GM18505 (cell line): Measurements from ENCODE around the gene SETDB1.

Experiments used
- ATAC-seq: cut with Tn5 transposase; IDR thresholded peaks from one replicate; pipeline ENCODE4 v1.9.1; 2021; ENCODE audit not compliant: unreplicated experiment
- POLR2A ChIP-seq: IDR thresholded peaks from 4 replicates; pipeline ENCODE4 v1.6.1; 2011; ENCODE audit warnings: borderline replicate concordance; ENCODE audit not compliant: insufficient read depth, insufficient read length; ENCODE audit errors: extremely low read depth

Gene SETDB1

DNA sequence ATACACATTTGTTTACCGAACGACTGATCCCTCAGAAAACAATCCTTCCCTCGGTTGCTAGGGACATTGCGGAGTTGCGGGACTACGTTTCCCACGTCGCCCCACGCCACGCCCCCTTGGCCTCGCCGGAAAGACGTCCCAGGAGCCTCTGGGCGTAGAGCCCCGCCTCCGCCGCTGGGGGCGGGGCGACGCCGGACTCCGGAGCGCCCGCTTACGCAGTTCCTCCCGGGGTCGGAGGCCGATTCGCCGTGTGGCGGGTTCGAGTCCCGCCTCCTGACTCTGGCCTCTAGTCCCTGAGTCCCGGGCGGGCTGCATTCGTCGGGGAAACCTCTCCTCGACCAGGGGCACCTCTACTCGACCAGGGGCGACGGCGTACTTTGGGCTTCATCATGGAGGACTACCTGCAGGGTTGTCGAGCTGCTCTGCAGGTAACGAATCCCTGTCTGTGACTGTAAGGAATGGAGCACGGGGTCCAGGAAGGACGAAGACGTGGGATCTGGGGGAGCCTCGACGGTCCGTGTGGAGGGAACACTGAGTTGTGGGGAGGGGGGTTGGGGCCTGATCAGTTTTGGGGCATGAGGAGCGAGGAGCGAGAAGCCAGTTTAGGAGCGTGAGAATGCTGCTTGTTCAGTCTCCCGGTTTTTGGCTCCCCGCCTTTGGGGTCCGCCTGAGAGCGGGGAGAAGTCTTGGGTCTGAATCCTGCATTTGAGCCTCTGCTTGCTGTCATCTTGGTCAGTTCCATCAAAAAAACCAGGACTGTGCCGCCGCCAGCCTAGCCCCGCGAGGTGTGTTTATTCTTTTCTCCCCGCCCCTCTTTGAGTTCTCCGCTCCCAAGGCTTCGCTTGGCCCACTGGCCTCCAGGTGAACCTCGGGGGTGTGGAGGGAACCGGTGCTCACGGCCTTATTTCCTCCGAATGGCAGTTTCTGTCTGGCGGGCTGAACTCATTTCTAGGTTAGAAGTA, 82.4 kb downstream of the SETDB1 start, which contains the start of gene PRUNE1:
TSS of gene PRUNE1 (plus strand) at position 206 of the 962 bp plus-strand sequence. CDS start at position 390, 184 bp downstream.
- ATAC-seq = peak; percentile 78
- TF ChIP-seq POLR2A = peak; percentile 70

DNA sequence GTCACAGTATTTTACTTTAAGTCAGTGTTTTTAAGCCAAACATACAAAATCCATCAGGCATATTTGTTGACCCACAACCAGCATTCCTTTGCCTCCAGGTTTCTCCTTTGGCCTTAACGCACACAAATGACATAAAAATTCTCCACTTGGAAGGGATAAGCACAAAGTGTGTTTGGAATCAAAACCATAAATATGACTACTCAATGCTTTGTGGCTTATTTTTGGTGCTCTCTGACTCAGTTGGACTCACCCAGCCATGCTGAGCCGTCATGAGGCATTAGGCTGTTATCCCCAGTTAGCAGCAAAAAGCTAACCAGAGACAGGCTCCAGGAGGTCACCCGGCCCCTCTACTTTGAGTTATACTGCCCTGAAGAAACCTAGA, 83.0 kb downstream of the SETDB1 start:
- no peak for ATAC-seq

DNA sequence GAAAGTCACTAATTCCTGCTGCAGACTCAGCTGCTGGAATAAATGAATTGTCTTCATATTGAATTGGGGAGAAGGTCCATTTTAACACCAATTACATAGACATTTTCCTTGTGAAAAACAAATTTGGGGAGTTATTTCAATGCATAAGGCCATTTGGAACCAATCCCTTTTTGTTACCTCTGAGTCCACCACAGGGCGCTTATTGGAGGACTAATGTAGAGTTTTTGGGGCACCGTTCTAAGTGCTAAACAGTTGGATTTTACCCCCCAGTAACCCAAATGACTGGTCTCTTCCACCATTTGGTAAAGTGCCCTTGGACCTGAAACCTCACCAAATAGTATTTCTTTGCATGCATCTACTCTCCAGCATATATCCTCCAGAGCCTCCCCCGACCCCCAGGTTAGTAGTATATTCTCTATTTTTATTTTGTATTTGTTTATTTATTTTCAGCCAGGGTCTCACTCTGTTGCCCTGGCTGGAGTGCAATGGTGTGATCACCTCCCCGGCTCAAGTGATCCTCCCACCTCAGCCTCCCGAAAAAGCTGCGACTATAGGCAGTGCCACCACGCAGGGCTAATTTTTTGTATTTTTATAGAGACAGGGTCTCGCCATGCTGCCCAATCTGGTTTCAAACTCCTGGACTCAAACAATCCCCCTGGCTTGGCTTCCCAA, 83.6 kb downstream of the SETDB1 start:
- no peak for TF ChIP-seq POLR2A
- ATAC-seq = no peak

More for the DNA sequence above, 83.0 kb downstream of the SETDB1 start:
- no peak for TF ChIP-seq POLR2A

DNA sequence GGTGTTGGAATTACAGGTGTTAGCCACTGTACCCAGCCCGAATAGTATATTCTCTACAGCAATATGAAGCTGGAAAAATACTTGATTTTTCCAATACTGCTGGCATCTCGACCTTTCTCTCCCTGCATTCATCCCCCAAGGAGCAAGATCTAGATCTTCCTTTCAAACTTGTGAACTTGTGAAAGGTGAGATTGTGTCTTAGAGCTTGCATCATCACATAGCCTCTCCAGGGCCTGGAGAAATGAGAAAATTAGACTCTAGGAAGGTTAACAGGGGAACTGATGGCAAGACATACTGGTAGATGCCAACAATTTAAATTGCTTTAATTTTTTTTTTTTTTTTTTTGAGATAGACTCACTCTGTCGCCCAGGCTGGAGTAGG, 84.2 kb downstream of the SETDB1 start:
- ATAC-seq = no peak
- TF ChIP-seq POLR2A = no peak

DNA sequence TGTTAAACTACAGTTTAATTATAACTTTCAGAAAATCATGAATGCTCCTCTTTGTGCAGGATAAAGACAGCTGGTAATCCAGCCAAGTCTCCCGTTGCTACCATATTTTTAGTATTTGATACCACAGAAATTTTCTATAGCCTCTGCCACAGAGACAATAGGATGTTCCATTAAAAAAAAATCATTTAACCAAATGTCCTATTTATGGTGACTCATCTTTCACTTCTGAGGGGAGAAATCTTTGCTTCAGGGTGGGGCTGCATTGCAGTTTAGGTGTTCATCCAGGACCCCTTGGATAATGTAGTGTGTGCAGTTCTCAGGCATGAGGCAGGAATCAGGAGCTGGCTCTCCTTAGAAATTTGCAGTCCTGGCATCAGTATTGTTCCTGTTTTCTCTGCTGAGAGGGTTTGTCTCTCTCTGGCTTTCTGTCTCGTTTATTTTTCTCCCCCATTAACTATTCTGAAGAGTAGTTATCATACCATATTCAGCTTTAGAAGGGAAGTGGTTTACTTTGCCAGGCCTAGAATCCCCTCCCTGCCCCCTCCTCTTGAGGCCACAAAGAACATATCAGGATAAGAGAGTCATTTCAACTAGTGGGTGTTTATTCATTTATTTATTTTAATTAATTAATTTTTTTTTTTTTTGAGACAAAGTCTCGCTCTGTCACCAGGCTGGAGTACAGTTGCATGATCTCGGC, 85.1 kb downstream of the SETDB1 start:
- no peak for TF ChIP-seq POLR2A
- no peak for ATAC-seq

DNA sequence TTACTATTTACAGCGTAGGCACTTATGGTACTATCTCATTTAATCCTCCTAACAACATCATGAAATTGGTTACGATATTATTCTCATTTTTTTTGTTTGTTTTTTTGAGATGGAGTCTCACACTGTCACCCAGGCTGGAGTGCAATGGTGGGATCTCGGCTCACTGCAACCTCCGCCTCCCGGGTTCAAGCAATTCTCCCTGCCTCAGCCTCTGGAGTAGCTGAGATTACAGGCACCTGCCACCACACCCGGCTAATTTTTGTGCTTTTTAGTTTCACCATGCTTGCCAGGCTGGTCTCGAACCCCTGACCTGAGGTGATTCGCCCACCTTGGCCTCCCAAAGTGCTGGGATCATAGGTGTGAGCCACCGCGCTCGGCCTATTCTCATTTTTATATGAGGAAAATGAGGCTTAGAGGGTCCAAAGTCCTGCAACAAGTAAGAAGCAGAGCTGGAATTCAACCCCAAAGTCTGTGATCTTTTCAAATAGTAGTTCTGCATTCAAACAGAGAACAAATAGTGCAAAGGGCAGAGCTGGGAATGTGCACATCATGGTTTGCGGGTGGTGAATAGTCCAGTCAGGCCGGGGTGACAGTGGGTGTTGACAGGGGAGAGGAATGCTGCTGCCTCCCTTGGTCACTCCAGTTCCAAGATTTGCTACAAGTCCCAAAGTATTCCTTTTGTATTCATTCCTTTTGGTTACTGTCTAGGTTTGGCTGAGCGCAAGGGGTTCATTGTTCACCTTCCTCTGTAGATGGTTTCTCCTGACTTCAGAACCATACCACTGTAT, 86.7 kb downstream of the SETDB1 start:
- no peak for ATAC-seq
- TF ChIP-seq POLR2A = no peak

DNA sequence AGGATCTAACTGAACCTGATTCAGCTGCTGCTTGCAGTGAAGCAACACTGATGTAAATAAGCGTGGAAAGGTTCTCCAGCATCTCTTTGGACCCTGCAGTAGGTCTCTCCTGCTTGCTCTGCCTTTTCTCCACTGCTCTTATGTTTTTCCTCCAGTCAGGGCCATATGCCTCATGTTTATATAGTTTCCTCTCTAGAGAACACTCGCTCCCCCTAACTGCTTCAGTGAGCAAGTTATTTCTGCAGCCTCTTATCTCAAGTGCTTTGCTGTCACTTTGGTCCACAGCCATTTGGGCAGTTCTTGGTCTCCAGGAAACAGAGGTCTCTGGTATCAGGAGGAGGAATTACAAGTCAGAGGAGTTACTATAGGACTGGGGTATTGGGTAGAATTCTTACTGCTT, 87.4 kb downstream of the SETDB1 start:
- ATAC-seq = no peak
- TF ChIP-seq POLR2A = no peak
